ENCODE measurements around the gene ZNRF1. TPM values are rescaled to one million over a fixed set of nuclear protein-coding genes. Genes with fewer than 3 reads are reported as not detected.

The ZNRF1 gene
- total and polyA plus RNA-seq, 2 of the 13 experiments (the other 11 are each of a cell fraction or from before 2014, with no cell fraction given), result 43.9 to 58.7 TPM

DNA sequence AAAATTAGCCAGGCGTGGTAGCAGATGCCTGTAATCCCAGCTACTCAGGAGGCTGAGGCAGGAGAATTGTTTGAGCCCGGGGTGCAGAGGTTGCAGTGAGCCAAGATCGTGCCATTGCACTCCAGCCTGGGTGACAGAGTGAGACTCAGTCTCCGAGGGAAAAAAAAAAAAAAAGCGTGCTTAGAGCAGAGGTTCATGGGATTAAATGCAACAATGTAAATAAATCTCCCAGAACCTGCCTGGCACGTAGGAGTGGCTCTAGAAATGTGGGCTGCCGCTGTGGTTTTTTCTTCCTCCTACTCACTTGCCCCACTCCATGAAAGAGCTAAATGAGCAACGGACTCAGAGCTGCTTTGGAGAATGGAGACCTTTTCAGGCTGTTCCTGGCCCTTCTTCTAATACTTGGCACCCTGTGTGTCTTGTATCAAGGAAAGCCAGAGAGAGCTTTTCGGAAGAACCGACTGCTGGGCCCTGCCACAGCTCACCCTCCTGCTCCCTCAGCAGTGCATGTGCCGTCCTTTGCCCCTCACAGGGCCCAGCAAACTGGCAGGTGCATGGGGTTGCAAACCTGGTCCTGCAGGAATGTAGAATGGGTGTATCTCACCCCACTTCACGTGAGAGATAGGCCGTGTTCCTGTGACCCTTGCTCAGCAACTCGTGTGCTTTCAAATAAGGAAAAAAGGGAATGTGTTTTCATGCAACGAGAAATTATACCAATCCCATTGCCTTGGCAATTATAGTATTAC, 65.8 kb downstream of the ZNRF1 start (continued):
- TF ChIP-seq, protein P1, sequence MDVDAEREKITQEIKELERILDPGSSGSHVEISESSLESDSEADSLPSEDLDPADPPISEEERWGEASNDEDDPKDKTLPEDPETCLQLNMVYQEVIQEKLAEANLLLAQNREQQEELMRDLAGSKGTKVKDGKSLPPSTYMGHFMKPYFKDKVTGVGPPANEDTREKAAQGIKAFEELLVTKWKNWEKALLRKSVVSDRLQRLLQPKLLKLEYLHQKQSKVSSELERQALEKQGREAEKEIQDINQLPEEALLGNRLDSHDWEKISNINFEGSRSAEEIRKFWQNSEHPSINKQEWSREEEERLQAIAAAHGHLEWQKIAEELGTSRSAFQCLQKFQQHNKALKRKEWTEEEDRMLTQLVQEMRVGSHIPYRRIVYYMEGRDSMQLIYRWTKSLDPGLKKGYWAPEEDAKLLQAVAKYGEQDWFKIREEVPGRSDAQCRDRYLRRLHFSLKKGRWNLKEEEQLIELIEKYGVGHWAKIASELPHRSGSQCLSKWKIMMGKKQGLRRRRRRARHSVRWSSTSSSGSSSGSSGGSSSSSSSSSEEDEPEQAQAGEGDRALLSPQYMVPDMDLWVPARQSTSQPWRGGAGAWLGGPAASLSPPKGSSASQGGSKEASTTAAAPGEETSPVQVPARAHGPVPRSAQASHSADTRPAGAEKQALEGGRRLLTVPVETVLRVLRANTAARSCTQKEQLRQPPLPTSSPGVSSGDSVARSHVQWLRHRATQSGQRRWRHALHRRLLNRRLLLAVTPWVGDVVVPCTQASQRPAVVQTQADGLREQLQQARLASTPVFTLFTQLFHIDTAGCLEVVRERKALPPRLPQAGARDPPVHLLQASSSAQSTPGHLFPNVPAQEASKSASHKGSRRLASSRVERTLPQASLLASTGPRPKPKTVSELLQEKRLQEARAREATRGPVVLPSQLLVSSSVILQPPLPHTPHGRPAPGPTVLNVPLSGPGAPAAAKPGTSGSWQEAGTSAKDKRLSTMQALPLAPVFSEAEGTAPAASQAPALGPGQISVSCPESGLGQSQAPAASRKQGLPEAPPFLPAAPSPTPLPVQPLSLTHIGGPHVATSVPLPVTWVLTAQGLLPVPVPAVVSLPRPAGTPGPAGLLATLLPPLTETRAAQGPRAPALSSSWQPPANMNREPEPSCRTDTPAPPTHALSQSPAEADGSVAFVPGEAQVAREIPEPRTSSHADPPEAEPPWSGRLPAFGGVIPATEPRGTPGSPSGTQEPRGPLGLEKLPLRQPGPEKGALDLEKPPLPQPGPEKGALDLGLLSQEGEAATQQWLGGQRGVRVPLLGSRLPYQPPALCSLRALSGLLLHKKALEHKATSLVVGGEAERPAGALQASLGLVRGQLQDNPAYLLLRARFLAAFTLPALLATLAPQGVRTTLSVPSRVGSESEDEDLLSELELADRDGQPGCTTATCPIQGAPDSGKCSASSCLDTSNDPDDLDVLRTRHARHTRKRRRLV (CRISPR knock-in tag; IDR thresholded peaks at IDR 0.05), result no peak
- TF ChIP-seq ARHGAP35 (CRISPR knock-in tag; IDR thresholded peaks at IDR 0.05; ENCODE audit: borderline replicate concordance) (0 out of 2 replicates have a peak, but pooled peaks have one; percentile 25), ZSCAN9 (CRISPR knock-in tag; IDR thresholded peaks at IDR 0.05; ENCODE audit: borderline replicate concordance) (0 out of 2 replicates have a peak, but pooled peaks have one; percentile 50), POGZ (CRISPR knock-in tag; IDR thresholded peaks at IDR 0.05) (peak; percentile 44; the same call in 1 of the 2 replicates), RARA (CRISPR knock-in tag; IDR thresholded peaks at IDR 0.05) (no peak), GABPB1 (CRISPR knock-in tag; IDR thresholded peaks at IDR 0.05) (0 out of 2 replicates have a peak, but pooled peaks have one; percentile 3), YEATS2 (CRISPR knock-in tag; IDR thresholded peaks at IDR 0.05; ENCODE audit: borderline replicate concordance) (peak; percentile 23; the same call in 1 of the 2 replicates), FOXK1 (CRISPR knock-in tag; IDR thresholded peaks at IDR 0.05; ENCODE audit: borderline replicate concordance, low read depth) (0 out of 2 replicates have a peak, but pooled peaks have one; percentile 44)
- TF ChIP-seq, protein P2, sequence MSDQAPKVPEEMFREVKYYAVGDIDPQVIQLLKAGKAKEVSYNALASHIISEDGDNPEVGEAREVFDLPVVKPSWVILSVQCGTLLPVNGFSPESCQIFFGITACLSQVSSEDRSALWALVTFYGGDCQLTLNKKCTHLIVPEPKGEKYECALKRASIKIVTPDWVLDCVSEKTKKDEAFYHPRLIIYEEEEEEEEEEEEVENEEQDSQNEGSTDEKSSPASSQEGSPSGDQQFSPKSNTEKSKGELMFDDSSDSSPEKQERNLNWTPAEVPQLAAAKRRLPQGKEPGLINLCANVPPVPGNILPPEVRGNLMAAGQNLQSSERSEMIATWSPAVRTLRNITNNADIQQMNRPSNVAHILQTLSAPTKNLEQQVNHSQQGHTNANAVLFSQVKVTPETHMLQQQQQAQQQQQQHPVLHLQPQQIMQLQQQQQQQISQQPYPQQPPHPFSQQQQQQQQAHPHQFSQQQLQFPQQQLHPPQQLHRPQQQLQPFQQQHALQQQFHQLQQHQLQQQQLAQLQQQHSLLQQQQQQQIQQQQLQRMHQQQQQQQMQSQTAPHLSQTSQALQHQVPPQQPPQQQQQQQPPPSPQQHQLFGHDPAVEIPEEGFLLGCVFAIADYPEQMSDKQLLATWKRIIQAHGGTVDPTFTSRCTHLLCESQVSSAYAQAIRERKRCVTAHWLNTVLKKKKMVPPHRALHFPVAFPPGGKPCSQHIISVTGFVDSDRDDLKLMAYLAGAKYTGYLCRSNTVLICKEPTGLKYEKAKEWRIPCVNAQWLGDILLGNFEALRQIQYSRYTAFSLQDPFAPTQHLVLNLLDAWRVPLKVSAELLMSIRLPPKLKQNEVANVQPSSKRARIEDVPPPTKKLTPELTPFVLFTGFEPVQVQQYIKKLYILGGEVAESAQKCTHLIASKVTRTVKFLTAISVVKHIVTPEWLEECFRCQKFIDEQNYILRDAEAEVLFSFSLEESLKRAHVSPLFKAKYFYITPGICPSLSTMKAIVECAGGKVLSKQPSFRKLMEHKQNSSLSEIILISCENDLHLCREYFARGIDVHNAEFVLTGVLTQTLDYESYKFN (CRISPR knock-in tag; conservative IDR thresholded peaks at IDR 0.05), result peak; percentile 49
- TF ChIP-seq, protein P3, sequence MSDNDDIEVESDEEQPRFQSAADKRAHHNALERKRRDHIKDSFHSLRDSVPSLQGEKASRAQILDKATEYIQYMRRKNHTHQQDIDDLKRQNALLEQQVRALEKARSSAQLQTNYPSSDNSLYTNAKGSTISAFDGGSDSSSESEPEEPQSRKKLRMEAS (IDR thresholded peaks at IDR 0.05), result 0 out of 2 replicates have a peak, but pooled peaks have one; percentile 15
- TF ChIP-seq, protein P4, sequence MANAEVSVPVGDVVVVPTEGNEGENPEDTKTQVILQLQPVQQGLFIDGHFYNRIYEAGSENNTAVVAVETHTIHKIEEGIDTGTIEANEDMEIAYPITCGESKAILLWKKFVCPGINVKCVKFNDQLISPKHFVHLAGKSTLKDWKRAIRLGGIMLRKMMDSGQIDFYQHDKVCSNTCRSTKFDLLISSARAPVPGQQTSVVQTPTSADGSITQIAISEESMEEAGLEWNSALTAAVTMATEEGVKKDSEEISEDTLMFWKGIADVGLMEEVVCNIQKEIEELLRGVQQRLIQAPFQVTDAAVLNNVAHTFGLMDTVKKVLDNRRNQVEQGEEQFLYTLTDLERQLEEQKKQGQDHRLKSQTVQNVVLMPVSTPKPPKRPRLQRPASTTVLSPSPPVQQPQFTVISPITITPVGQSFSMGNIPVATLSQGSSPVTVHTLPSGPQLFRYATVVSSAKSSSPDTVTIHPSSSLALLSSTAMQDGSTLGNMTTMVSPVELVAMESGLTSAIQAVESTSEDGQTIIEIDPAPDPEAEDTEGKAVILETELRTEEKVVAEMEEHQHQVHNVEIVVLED (CRISPR knock-in tag; IDR thresholded peaks at IDR 0.05; ENCODE audit: borderline replicate concordance), result peak; percentile 30; the same call in 1 of the 2 replicates
- TF ChIP-seq, protein P5, sequence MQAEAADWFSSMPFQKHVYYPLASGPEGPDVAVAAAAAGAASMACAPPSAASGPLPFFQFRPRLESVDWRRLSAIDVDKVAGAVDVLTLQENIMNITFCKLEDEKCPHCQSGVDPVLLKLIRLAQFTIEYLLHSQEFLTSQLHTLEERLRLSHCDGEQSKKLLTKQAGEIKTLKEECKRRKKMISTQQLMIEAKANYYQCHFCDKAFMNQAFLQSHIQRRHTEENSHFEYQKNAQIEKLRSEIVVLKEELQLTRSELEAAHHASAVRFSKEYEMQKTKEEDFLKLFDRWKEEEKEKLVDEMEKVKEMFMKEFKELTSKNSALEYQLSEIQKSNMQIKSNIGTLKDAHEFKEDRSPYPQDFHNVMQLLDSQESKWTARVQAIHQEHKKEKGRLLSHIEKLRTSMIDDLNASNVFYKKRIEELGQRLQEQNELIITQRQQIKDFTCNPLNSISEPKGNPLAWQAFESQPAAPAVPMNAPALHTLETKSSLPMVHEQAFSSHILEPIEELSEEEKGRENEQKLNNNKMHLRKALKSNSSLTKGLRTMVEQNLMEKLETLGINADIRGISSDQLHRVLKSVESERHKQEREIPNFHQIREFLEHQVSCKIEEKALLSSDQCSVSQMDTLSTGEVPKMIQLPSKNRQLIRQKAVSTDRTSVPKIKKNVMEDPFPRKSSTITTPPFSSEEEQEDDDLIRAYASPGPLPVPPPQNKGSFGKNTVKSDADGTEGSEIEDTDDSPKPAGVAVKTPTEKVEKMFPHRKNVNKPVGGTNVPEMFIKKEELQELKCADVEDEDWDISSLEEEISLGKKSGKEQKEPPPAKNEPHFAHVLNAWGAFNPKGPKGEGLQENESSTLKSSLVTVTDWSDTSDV (CRISPR knock-in tag; IDR thresholded peaks at IDR 0.05), result no peak

Data from HepG2 (cell line).